Skin of body (tissue), 2 donors: ENCODE data around the gene NME7. TPM values are rescaled to one million over a fixed set of nuclear protein-coding genes. Genes with fewer than 3 reads are reported as not detected.
A peak's percentile ranks its signal among the peaks of the same experiment; 100 is the strongest.
"Not testable (repeated sequence)": the region's sequence is repeated elsewhere in the genome, so short reads cannot be mapped to it uniquely, and the experiment has no call there.

Experiments used
- DNase-seq: peaks from one replicate; lab custom pipeline; 2025; lab: John Stamatoyannopoulos, UW
- total RNA-seq: library from RNA; depleted of rRNA; stranded (reverse); fragments of >200 nt; gene quantifications from one replicate; pipeline ENCODE4 v1.2.3, GENCODE V29; 2014

Gene NME7
- total RNA-seq, 1 donor from 2014 or later = 12.8 TPM

DNA sequence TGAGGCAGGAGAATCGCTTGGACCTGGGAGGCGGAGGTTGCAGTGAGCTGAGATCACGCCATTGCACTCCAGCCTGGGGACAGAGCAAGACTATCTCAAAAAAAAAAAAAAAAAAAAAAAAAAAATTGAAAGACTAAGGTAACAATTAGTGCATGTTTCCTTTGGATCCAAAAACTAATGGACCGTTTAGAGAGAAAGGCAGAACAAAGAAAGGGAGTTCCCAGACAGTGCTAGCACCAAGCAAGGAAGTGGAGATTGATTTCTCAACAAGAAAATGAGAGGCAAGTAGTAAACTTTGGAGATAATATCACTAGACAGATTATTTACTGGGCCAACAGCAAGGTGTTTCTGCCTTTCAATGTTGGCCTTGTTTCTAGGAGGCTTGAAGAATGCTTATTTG lies 236.9 kb downstream of the NME7 start:
- DNase-seq = no peak

DNA sequence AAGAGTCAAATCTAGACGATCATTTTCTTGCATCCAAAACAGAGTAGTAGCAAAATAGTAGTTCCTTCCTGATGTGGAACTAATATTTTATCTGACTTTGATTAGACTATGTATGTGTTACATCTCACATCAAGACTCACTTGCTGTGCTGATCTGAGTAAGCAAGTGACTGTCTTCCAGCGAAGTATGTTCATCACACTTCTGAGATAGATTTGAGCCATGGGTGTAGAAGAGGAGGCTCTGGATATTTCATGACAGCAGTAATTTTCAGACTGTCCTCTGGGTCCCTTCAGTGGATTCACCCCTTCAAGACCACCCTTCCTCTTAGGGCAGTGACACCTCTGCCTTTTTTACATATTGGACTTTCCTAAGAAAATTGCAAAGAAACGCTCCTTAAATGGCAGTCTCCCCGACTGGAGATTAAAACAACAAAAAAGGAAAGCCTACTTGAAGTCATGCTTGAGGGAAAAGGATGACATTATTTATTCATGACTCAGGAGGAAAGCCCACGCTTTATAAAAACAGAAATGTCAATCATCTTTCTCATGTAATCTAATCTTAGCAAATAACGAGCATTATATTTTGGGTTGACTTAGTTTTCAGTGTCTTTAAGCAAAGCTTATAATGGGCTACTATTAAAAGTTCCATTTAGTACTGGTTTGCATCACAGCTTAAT lies 238.3 kb downstream of the NME7 start:
- DNase-seq = no peak

DNA sequence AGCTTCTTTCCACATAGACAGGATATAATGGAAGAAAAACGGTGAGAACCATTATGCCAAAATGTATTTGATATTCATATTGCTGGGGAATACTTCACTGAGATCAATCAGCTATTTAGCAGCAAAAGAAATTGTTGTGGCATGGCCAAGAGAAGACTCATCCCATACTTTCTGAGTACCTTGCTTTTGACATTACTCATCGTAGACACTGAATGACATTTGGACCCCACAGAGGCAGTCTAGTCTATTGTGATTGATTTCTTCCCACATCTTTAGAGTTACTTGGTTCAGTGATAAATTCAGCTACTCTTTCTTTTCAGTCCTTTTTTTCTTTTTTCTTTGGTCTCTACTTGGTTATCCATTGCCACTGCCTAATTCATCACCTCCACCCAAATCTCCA lies 239.0 kb downstream of the NME7 start:
- no peak for DNase-seq

- DNase-seq = no peak
These were observed 240.3 kb downstream of the NME7 start for GRCh38 chr1:169127305-169127704.

DNA sequence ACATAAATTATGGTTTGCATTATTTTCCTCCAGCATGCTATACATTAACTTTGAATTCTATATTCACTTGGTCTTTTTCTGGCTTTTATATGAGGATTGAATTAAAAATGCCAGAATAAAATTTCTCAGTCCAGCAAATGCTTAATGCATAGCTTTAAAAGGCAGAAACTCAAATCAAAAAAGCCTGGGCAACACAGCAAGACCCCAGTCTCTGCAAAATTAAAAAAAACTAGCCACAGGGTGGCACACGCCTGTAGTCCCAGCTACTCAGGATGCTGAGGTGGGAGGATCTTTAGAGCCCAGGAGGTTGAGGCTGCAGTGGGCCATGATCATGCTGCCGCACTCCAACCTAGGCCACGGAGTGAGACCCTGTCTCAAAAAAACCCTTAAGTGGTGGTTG lies 241.3 kb downstream of the NME7 start:
- no peak for DNase-seq

- DNase-seq = not testable (repeated sequence)
These were observed 242.0 kb downstream of the NME7 start for GRCh38 chr1:169125597-169125996.

DNA sequence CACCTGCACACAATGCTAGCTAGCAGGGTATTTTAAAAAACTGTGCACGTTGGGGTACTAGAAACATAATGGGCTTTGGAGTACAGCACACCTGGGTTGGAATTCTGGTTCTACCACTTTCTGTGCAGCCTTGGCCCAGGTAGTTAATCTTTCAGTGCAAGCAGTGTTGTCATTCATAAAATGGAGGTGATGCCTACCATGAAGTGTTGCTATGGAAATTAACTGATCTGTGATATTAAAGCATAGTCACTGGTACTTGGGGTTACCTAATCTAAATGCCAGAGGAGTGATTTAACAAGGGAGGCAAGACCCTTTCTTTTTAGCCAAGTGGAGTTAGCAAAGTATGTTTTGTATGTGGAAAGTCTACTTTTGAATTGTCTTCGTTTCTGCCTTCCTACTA lies 243.1 kb downstream of the NME7 start:
- DNase-seq = no peak

DNA sequence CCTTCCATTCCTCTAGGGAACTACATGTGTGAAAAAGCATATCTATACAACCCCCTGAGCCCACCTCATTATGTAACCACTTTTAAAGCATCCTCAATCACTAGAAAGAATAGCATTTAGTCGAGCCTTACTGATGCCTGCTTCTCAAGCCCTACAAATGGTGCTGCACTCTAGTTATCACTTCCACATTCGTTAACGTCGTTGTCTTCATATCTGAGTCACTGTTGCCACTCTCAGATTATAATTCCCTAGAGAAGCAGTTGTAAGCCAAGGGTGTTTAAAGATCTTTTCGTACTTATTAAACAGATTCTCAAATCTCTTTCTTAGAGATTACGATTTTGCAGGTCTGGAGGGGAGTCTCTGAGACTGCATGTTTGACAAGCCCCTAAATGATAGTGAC lies 244.6 kb downstream of the NME7 start:
- no peak for DNase-seq

GRCh38 chr1:169121146-169121923 lies 246.3 kb downstream of the NME7 start:
- DNase-seq = no peak

DNA sequence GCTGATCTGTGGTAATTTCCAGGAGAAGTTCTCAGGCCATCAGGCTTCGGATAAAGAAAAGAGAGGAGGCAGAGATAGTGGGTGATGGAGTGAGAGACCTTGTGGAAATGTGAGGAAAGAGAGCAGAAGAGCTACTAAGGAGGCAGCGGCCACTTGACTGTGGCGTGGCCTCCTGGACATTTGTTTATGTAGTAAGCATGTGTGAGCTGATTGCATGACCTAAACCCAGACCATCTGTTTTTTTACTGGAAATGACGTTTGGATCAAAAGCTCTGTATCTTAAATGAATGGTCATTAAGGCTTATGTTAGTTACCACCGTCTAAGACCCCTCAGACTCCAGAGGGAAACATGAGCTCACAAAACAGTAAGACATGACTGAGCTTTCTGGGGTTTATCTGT lies 247.5 kb downstream of the NME7 start:
- DNase-seq = no peak

- no peak for DNase-seq
These were observed 248.2 kb downstream of the NME7 start for GRCh38 chr1:169119405-169119804.

DNA sequence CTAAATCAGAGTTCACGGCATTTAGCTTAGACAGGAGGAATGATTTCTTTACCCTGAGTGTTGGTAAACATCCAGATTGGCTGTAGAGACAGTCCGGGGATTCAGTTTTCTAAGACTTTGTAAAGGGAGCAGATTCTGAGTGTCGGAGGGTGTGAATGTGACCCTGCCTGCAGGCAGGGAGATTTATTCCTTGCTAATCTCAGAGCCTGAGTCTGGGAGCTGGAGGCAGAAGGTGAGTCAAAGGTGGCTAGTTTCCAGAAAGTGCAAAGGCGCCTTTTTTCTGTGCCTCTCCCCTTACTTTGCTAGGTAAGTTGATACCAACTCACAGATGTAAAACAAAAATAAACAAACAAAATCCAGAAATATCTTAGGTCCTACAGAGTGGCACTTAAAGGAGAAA lies 249.4 kb downstream of the NME7 start:
- no peak for DNase-seq

DNA sequence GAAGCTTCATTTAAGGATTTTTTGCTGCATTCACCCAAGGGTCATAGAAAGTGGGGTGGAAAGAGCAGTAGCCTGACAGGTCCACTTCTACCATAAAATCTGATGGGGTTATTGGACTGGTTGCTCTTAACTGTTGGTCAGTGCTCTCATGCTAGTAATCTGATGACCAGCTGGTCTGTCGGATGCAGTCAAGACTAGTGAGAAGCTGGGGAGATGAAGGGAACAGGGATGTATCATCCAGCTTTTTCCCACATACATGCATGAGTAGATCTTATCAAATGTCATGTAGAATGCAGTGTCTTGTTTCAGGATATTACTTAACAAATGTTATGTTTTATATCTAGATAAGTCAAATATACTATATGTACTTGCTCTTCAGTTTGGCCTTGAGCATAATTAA lies 250.0 kb downstream of the NME7 start:
- DNase-seq = no peak

- DNase-seq = no peak
These were observed 250.6 kb downstream of the NME7 start for GRCh38 chr1:169117014-169117413.

GRCh38 chr1:169115891-169116585 lies 251.6 kb downstream of the NME7 start:
- peak; percentile 11 for DNase-seq

DNA sequence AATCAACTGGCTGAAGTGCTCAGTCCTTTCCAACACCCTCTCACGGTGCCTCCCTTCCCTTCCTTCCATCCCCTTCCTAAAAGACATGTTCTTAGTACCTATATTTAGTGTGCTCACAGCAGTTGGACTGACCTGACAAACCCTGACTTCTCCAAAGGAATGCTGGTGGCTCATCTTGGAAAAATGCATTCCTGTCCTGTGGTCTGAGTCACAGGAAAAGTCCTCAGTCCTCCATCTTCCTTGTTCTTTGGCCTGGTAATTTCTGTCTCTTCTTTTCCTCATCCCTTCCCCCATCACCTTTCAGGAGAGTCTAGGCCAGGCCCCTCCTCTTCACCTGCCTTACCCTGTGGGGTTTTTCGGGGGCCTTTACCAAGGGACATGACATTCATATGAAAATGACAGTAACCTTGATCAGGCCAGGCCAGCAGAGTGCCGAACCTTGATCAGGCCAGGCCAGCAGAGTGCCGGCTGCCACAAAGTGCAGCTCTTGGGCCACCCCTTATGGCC lies 253.9 kb downstream of the NME7 start:
- DNase-seq = no peak

DNA sequence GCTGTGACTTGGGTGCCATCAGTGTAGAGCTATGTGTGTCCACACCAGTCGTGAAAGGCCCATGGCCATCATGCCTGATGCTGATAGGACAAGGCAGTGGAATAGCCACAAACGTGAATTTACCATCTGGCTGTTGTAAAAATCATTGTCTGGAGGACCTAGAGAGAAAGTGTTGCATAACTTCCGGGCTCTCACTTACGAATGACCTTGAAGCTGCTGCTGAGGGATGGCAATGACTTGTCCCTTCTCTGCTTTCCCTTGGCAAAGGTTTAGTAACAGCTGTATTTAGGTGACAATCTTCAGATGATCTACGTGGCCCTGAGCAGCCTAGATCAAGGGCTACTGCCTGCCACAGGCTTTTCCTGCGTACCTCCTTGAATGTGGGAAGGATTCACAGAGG lies 255.4 kb downstream of the NME7 start:
- no peak for DNase-seq

DNA sequence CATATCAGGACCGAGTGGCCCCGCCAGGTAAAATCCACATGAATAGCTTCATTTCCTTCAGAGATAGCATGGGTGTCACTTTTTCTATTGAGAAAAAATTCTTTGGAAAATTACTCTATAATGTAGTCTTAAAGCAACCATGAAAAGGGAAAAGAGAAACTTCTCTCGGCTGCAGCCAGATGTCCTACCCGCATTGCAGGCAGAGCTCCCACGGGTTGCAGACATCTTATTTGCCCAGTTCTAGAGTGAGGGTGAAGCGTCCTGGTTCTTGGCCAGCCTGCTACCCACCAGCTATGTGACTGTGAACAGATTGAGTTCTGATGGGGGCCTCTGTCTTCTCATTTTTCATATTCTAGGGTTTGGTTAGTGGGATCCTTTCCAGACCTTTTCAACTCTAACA lies 256.1 kb downstream of the NME7 start:
- DNase-seq = no peak

DNA sequence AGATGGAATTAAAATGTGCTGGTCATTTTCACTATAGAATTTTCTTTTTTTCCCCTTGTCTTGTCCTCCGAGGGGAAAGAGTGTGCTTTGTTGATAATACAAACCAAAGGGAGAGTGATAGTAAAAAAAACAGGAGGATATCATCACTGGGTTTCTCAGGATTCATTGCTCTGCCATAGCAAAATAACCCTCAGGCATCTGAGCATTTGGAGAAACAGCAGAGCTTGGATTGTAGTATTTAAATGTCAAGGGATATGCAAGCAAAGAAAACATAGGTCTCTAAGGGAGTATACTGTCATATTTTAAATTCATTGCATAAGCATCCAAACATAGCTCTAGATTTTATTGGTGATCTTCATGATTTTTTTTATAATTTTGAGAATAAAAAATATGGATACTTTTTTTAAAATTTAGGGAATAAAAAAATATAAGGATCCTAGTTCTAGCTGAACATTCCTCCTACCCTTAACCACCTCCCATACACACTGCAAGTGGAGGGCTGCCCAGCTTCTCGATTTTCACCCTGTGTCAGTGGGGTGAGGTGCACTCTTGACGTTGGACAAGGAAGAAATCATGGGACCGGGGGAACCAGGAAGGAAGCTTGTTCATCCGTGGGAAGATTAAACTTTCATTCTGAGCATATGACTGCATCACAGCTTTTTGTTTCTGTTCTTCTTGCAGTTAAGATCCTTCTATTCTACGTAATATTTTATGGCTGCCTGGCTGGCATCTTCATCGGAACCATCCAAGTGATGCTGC lies 256.7 kb downstream of the NME7 start:
- DNase-seq = no peak

DNA sequence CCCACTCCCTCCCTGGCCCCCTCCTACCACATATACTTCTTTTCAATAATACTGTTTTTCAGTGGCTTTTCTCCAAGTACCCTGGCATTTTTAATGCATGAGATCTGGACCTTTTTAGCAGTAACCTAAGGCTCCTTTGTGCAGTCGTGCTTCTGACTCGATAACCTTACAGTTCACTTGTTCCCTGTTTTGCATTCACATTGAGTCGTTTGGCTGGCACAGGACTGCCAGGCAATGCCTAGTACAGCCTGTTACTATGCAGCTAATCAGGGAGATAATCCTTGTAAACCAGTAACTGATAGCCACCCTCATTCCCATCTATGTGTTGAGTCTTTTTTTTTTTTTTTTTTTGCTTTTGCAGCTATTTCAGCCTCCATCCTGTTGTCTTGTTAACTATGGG lies 257.4 kb downstream of the NME7 start:
- no peak for DNase-seq

GRCh38 chr1:169109561-169110134 lies 257.9 kb downstream of the NME7 start:
- no peak for DNase-seq
